HG03175 (cell line): Measurements from ENCODE around the gene CDK19.
A peak's percentile ranks its signal among the peaks of the same experiment; 100 is the strongest.
"Not testable (repeated sequence)": the region's sequence is repeated elsewhere in the genome, so short reads cannot be mapped to it uniquely, and the experiment has no call there.

Source experiments
- ATAC-seq: cut with Tn5 transposase; IDR thresholded peaks from one replicate; pipeline ENCODE4 v1.9.1; 2021; ENCODE audit warnings: mild to moderate bottlenecking, moderate library complexity; ENCODE audit not compliant: unreplicated experiment

The CDK19 gene

DNA sequence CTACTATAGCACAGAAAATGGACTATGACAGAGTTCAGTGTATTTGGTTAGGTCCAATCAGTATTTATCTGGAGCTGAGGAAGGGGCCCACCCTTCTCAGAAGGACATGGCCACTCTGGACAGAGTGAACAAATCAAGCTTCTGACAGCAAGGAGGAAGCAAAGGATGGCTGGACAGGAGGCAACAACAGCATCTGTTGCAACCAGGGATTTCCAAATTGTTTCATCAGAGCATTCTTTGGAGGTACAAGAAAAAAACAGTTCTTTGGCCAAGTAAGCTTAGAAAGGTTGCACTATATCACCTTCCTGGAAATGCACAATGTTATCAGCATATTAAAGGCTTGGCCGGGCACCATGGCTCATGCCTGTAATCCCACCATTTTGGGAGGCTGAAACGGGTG, 220.2 kb downstream of the CDK19 start:
- no peak for ATAC-seq

DNA sequence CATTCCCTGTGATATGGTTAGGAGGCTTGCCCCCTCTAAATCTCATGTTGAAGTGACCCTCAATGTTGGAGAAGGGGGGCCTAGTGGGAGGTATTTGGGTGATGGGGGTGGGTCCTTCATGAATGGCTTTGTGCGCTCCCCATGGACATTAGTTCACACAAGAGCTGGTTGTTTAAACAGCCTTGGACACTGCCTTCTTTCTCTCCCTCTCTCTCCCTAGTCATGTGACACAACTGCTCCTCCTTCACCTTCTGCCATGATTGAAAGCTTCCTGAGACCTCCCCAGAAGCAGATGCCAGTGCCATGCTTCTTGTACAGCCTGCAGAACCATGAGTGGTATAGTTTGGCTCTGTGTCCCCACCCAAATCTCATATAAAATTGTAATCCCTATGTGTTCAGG, 221.6 kb downstream of the CDK19 start:
- no peak for ATAC-seq

DNA sequence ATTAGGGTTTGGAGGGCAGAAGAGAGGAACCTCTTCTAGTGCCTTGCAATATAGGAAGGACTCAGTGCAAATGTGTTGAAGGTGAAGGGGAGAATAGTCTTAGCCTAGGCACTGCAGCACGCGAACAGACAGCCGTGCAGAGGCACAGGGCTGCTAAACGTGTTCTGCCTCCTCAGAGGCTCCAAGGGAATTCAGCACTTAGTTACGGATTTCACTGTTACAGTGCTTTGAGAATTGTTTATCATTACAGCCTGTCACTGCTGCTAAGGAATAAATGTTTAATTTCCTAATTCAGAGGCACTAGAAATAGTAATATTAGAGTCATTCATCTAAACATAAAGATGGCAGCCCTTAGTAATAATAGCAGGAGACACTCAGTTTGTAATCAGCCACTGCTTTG, 222.5 kb downstream of the CDK19 start:
- no peak for ATAC-seq

DNA sequence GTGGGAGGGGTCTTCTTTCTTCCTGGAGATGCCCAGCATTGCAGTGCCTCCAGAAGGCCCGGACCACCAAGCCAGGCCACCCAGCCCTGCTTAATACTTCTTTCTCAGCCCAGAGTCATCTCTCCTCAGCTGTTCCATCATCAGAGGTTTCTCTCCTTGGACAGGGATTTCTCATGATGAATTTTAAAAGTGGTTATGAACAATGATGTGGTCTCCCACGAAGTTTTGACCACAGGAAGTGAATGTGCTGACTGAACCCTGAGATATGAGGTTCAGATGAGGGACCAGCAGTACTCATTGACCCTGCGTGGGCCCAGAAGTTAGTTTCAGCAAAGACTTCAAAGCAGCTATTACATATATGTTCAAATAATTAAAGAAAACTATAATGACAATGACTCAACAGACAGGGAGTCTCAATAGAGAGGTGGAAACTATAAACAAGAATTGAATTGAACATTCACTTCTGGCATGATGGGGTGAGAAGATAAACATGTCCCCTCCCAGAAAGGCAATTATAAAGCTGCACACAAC, 224.4 kb downstream of the CDK19 start:
- ATAC-seq: no peak

DNA sequence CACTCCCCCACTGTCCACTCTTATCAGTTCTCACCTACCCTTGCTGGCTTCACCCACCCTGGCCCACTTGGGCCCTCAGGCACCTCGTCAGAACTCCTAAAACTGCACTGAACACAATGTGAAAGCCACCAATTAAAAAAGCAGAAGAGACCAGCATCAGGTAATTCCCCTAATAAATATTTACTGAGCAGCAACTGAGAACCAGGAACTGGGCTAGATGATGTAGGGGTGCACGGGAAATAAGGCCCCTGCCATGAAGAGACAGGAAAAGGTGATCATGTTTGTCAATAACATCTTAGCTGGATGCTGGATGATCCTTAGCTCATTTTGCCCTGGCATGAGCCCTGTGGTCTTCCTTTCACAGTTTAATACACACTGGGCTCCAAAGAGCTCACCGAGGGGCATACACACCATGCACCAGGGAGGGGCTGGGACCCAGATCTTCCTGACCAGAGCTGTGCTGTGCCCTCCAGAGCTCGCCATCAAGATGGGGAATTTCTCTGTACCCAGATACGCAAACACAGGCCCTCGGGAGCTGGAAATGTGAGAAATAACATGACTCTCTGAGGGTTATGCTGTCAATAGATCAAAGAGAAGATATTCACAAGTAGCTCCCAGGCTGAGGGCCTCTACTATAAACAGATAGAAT, 225.3 kb downstream of the CDK19 start:
- peak; percentile 93 for ATAC-seq

DNA sequence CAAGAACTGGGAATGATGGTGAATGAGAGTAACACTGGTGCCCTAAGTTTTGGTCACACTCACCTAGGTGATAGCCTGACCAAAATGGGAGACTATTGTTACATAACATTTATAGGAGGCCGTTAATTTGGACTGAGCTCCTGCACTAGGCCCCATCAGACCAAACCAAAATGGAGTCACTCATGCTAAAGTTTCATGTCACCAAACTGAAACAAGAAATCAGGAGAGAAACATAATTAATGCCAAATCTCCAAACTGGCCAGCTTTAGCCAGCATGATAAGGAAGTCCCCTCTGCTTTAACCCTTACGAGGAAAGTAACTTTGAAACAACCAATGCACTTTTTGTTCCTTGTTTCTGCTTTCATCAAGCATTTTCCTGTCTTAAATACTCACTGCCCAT, 227.9 kb downstream of the CDK19 start:
- no peak for ATAC-seq

DNA sequence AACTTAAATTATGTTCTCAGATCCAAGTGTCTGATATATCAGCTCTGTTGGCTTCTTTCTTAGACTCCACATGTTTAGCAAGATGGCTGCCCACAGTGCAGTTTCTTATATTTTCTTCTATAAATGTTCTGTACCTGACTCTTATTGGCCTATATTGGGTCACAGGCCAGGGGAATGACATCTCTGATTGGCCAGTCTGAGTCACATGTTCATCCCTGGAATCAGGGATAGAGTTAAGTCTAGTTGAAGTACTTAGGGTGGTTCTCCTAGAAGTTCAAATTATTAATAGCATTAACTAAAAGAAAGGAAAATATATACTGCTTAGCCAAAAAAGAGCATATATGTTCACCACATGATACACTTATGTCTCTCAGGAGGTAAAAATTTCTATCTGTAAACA, 233.6 kb downstream of the CDK19 start:
- no peak for ATAC-seq

DNA sequence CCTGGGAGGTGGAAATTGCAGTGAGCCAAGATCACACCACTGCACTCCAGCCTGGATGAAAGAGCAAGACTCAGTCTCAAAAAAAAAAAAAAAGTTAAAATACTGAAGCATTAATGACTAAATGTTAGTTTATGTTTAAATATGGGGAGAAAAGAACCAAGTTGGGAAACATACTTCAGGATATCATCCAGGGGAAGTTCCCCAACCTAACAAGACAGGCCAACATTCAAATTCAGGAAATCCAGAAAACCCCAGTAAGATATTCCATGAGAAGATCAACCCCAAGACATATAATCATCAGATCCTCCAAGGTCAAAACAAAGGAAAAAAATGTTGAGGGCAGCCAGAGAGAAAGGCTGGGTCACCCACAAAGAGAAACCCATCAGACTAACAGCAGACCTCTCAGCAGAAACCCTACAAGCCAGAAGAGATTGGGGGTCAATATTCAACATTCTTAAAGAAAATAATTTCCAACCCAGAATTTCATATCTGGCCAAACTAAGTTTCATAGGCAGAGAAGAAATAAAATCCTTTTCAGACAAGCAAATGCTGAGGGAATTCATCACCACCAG, 237.6 kb downstream of the CDK19 start:
- not testable (repeated sequence) for ATAC-seq

DNA sequence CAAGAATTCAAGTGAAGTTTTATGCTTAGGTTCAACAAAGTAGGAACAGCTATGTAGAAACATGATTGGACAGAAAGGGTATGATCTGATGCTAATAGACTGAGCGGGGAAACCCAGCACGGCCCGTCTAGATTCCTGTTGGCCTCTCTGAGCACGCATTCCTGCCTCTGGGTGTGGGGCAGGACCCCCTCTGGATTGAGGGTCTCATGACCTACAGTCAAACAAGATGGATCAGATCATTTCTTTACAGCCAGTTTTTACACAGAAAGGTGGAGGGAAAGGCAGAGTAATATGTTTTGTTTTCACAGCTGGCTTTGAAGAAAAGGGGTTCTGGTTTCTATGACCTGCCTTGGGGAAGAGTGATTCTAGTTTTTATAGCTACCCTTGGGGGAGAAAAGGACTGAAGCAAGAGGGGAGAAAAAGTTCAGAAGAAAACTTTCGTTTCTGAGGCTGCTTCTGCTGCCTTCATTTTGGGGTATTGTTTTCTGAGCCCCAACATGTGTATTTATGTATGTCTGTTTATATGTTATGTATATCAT, 239.3 kb downstream of the CDK19 start:
- no peak for ATAC-seq

DNA sequence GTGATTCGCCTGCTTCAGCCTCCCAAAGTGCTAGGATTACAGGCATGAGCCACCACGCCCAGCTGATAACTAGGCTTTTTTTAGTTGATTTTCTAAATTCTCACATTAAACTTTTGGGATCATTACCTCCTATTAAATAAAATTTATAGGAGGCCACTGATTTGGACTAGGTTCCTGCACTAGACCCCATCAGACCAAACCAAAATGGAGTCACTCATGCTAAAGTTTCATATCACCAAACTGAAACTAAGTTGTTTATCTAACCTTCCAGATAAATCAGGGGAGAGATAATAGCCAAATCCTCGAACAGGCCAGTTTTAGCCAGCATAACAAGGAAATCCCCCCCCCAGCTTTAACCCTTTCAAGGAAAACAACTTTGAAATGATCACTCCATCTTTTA, 240.5 kb downstream of the CDK19 start:
- ATAC-seq: no peak

DNA sequence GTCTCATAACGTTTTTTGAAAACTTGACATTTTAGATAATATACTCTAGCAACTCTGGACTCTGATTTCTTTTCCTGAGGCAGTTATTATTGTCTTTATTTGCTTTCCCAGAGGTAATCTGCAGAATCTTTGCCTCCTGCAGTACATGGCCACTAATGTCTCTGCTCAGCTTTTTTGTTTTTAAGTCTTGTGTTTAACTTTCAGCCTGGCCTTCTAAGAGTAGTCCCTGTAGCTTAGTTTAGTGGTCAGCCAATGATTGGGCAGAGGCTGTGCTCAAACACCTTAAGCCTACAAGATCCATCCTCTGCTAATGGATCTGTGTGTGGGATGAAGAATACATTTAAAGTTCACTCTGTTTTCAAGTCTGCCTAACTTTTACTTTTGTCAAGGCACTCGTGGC, 241.7 kb downstream of the CDK19 start:
- no peak for ATAC-seq

DNA sequence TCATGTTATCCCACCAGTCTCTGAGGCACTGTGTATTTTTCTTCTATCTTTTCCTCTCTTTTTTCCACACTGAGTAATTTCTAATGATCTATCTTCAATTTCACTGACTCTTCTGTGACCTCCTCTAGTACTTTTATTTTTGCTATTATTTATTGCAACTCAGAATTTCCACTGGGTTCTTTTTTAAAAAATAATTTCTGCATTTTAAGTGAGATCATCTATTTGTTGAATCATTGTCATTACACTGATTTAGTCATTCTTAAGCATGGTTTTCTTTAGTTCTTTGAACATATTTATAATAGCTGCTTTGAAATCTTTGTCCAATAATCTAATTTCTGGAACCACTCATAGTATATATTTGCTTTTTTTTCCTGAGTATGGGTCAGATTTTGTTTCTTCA, 242.1 kb downstream of the CDK19 start:
- ATAC-seq: no peak

DNA sequence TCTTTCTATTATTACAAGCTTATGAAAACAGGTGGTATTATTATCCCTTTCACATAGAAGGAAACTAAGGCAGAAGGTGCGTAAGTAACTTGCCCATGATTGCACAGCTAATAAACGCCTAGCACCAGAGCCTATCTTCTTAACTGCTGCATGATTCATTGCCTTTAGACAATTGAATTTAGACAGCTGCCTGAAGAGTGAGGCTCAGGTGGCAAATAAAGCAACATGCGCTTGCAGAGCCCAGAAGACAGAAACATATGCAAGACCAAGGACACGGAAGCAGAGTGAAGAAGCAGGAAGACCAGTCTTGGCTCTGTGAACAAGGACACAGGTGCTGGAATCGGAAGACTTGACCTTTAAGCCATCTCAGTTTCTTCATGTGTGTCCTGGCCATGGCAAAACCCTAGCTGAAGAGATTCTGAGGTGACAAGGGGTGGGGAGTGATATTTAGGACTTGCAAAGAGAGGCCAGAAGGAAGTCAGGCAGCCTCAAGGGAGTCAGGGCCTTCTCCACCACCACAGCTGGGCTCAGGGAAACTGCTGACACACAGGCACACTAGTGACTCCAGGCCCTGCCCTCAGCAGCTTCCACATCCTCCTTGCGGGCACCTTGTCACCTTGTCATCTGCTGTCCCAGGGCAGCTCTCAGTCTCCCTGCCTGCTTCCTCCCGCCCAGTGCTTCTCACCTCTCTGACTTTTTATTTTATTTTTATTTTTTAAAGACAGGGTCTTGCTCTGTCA, 247.1 kb downstream of the CDK19 start:
- no peak for ATAC-seq

DNA sequence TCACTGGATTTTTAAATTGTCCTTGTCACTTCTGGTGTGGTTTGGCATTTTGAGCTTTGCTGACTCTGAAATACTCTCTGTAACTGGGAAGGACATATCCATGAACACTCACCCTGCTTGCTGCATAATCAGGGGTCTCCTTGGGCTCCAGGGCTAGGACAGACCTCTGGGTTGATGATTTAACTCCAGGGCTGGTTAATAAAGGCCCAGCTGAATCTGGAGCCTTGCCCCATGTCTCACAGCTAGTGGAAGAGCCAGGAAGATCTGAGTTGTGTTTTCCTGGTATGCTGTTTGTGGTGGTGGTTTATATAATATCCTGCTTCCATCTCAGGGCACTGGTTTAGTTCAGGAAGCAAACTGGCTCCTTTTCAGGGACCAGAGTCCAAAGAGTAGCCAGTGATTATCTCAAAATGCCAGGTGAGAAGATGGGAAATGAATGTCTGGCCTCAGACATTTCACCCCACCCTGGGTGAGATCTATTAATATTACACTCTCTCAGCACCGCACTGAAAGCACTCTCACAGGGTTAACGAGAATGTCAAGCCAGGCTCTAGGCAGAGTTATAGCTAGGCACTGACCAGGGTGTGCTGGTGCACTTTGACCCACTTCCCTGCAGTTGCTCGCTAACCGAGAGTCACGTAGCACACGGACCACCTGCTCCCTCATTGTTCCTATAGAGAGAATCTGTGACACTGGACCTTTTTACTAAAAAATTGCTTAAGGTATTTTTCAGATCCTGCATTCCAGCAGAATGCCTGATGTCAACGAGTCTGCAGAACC, 248.7 kb downstream of the CDK19 start:
- ATAC-seq: no peak

DNA sequence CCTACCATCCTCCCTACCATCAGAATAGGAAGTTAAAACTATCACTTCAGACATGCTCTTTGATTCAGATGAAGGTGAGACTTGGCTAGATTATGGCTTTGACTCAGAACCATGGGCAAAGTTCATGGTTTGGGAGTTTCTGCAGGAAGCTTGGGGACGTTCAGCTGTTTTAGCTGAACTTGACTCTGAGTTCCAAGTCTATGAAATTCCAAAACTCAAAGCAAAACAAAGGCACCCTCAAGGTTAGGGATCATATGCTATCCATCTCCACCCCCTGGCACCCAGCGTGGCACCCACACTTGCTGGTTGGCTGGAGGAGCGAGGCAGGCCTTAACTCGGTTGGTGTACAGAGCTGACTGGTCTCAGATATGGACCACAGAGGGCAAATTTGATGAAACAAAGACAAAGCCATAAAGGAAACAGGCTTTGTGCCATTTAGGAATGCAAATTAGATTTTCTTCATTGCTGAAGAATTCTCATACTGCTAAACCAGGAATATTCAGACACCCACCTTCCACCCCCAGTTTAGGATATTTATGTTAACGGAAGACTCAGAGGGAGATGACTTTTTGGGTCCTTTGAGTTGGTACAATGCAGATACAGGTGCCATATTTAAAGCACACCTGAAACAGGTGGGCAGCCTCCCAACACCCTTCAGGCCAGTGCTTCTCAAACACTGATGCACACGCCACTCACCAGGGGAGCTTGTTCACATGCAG, 250.4 kb downstream of the CDK19 start:
- no peak for ATAC-seq

DNA sequence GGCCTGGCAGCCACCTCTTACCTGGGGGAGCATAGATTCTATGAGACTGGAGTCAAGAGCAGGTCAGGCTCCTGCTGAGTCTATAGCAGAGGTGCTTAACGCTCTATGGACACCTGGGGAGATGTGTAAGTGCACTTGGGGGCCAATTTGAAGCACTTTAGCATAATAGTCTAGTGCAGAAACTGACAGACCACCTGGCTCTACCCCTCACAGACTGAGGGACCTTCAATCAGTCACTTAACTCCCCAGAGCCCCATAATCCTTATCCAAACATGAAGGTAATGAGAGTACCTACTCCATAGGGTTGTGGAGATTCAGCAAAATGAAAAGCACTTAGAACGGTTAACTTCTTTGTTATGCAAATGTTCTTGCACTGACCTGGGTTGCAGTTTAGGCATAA, 251.6 kb downstream of the CDK19 start:
- no peak for ATAC-seq

DNA sequence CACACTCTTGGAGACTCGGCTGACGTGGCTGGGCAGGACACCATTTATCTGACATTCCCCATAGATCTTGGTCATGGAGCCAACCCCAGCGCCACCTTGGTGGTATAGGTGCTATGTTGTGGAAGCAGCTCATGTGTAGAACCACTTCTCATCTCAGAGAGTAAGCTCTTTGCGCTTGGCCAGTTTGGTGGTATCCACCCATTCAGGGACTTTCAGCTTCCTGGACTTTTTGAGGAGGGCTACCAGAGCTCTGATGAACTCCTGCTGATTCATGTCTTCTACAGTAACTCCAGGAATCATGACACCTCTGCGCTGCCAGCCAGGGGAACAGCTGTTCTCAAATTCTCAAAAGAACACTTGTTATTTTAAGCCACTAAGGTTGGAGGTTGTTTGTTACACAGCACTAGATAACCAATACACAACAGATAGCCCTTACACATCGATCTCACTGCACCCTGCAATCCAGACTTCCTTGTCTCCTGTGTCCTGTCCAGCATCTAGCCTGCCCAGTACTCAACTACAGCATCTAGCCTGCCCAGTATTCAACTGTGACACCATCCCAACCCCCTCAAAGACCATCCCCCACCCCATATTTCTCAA, 252.9 kb downstream of the CDK19 start:
- ATAC-seq: no peak

DNA sequence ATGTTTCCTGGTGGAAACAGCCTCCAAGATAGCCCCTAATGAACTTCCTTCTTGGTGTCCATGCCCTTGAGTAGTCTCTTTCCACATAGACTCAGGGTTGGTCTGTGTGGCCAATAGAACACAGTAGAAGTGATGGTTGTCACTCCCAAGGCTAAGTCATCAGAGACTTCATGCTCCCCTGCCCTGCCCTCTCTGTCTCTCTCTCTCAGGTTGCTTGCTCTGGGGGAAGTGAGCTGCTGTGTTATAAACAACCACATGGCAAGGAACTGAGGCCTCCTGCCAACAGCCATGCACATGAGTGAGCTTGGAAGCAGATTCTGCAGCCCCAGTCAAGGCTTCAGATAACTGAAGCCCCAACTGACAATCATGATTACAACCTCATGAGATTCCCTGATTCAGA, 253.6 kb downstream of the CDK19 start:
- no peak for ATAC-seq

DNA sequence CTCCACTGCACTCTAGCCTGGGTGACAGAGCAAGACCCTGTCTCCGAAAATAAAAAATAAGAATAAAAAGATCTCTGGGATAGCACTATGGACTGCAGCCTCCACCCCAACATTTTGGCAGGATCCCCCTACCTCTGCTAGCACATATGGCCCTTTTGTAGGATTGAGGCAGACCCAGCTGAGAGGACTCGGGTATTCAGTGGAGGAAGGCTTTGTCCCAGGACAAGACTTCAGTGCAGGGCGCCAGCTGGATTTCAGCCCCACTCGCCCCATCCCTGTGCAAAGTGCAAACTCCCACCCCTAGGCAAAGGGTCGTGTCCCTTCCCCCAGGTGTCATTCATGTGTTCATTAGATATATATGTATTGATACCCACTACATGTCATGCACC, 254.3 kb downstream of the CDK19 start:
- no peak for ATAC-seq
